CD4-positive, alpha-beta T cell (primary cell): ENCODE results near the gene RPTOR. TPM values are rescaled to one million over a fixed set of nuclear protein-coding genes. Genes with fewer than 3 reads are reported as not detected.

Experiments used
- ATAC-seq: fragments of 200-7000 bp; cut with Tn5 transposase; one replicate; pipeline ENCODE4 v1.10.0; 2022; ENCODE audit warnings: mild to moderate bottlenecking; ENCODE audit not compliant: poor library complexity
- CTCF ChIA-PET: fragments of 350-600 bp; sonication (Branson Sonifier 250); formaldehyde crosslinking; loops from one replicate; lab custom pipeline; 2021; ENCODE audit warnings: antibody characterized with exemption, inconsistent platforms; lab: Charles Lee
- POLR2A ChIA-PET: fragments of 350-600 bp; sonication (Branson Sonifier 250); formaldehyde crosslinking; loops from one replicate; lab custom pipeline; 2021; ENCODE audit warnings: antibody characterized with exemption, inconsistent platforms; lab: Charles Lee
- DNase-seq, 14 experiments: peaks; one replicate each; pipeline ENCODE4 v3.0.0-alpha.2; 2013 to 2020; ENCODE audit warnings: mixed read lengths in 2 of 14
- H3K27ac ChIP-seq, 2 donors: one replicate each; pipeline versions ENCODE4 v1.5.1 to v1.7.0; 2013; ENCODE audit warnings: low read length in 2 of 2, low read depth in 1 of 2, mild to moderate bottlenecking in 1 of 2
- H3K27me3 ChIP-seq, 2 experiments: 1 replicate in 1 of 2; 2 replicates in 1 of 2; pipeline versions ENCODE4 v1.6.1 to v1.7.0; 2013; ENCODE audit warnings: low read length in 2 of 2, control low read depth in 1 of 2, mild to moderate bottlenecking in 1 of 2, moderate library complexity in 1 of 2; ENCODE audit not compliant: insufficient read depth in 2 of 2, control insufficient read depth in 1 of 2
- H3K36me3 ChIP-seq: one replicate; pipeline ENCODE4 v1.6.1; 2013; ENCODE audit warnings: low read length, control low read depth; ENCODE audit not compliant: insufficient read depth
- H3K4me1 ChIP-seq: one replicate; pipeline ENCODE4 v1.6.1; 2013; ENCODE audit warnings: low read length, control low read depth; ENCODE audit not compliant: insufficient read depth
- H3K4me3 ChIP-seq: one replicate; pipeline ENCODE4 v1.5.1; 2013; ENCODE audit warnings: mild to moderate bottlenecking, low read length, moderate library complexity
- H3K9me3 ChIP-seq, 2 experiments: 1 replicate in 1 of 2; 2 replicates in 1 of 2; pipeline versions ENCODE4 v1.6.1 to v1.7.0; 2013; ENCODE audit warnings: low read length in 2 of 2, mild to moderate bottlenecking in 2 of 2, control low read depth in 1 of 2, moderate library complexity in 1 of 2; ENCODE audit not compliant: control insufficient read depth in 1 of 2, insufficient read depth in 1 of 2
- H3K27ac Mint-ChIP-seq: one replicate; pipeline ENCODE4 v1.8.0; 2020; ENCODE audit warnings: mixed read lengths
- H3K27me3 Mint-ChIP-seq: one replicate; pipeline ENCODE4 v1.8.0; 2021; ENCODE audit warnings: mixed read lengths
- H3K36me3 Mint-ChIP-seq: one replicate; pipeline ENCODE4 v1.8.0; 2021; ENCODE audit warnings: low read depth, mixed read lengths
- H3K4me1 Mint-ChIP-seq: one replicate; pipeline ENCODE4 v1.8.0; 2021; ENCODE audit warnings: low read depth, mixed read lengths
- H3K4me3 Mint-ChIP-seq: one replicate; pipeline ENCODE4 v1.8.0; 2020; ENCODE audit warnings: mild to moderate bottlenecking, mixed read lengths
- H3K9me3 Mint-ChIP-seq: one replicate; pipeline ENCODE4 v1.8.0; 2020; ENCODE audit warnings: mixed read lengths
- intact Hi-C, 2 experiments: fragments of 100-400 bp; cut with DNase I in 1 of 2; cut with micrococcal nuclease in 1 of 2; formaldehyde crosslinking; loops; one replicate each; pipeline versions ENCODE4 v1.15.1 to v1.9.0; 2023 to 2025; cut with DNase I, micrococcal nuclease
- total RNA-seq, 174 experiments: library from RNA in 2 of 174; stranded (reverse) in 2 of 174; gene quantifications; one replicate each; pipeline ENCODE4 v1.2.3 and lab custom pipeline; 2021 to 2026
- TF ChIP-seq, protein P1 (sequence below): fragments of 200-600 bp; IDR thresholded peaks from one replicate; pipeline ENCODE4 v1.8.0; 2022; ENCODE audit warnings: antibody characterized with exemption, mild to moderate bottlenecking

RPTOR gene
- total RNA-seq, 2 experiments from 2014 or later, result 45.0 to 47.1 TPM

DNA sequence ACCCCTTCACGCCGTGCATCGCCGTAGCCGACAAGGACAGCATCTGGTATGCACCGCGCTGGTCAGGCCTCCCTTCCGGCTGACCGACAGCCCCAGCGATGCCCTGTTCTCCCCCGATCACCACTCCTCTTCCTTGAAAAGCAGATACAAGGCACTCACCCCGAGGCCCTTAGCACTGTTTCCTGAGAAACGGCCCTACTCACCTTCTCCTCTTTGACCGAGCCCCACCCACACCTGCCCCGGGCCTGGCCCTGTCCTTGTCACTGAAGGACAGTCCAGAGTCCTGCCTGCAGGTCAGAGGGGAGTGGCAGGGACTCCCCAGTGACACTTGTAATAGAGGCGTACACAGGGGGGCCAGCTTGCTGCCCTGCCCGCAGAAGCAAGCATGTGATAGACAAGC is 401.1 kb downstream of the RPTOR start:
- intact Hi-C loops, result no loop called here
- H3K36me3 Mint-ChIP-seq, result peaks cover 42% of the 10 kb centered on the region
- DNase-seq (no peak), ATAC-seq (no peak)
- no peaks in the 10 kb centered on the region for H3K9me3 Mint-ChIP-seq
- ChIA-PET CTCF (no interaction called here), POLR2A (no interaction called here)
- Histone ChIP-seq H3K9me3 (no peaks in the 10 kb centered on the region), H3K27ac (no peak overlapping the region), H3K36me3 (peaks cover 63% of the 10 kb centered on the region), H3K27me3 (no peaks in the 10 kb centered on the region), H3K4me3 (no peak overlapping the region), H3K4me1 (no peaks in the 10 kb centered on the region)
- no peaks in the 10 kb centered on the region for H3K4me1 Mint-ChIP-seq
- TF ChIP-seq, protein P1, sequence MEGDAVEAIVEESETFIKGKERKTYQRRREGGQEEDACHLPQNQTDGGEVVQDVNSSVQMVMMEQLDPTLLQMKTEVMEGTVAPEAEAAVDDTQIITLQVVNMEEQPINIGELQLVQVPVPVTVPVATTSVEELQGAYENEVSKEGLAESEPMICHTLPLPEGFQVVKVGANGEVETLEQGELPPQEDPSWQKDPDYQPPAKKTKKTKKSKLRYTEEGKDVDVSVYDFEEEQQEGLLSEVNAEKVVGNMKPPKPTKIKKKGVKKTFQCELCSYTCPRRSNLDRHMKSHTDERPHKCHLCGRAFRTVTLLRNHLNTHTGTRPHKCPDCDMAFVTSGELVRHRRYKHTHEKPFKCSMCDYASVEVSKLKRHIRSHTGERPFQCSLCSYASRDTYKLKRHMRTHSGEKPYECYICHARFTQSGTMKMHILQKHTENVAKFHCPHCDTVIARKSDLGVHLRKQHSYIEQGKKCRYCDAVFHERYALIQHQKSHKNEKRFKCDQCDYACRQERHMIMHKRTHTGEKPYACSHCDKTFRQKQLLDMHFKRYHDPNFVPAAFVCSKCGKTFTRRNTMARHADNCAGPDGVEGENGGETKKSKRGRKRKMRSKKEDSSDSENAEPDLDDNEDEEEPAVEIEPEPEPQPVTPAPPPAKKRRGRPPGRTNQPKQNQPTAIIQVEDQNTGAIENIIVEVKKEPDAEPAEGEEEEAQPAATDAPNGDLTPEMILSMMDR, result no peak
- H3K4me3 Mint-ChIP-seq, result no peak overlapping the region
- H3K27ac Mint-ChIP-seq, result no peak overlapping the region
- no peaks in the 10 kb centered on the region for H3K27me3 Mint-ChIP-seq

DNA sequence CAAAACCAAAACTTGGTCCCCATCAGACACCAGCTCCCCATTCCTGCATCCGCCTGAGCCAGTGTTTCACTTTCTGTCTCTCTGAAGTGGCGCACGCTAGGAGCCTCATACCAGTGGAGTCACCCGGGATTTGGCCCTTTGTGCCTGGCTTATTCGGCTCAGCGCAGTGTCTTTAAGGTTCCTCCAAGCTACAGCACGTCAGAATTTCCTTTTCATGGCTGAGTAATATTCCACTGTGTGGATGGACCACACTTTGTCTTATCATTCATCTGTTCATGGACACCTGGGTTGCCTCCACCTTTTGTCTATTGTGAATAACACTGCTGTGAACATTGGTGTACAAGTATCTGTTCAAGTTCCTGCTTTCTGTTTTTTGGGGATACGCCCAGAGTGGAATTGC is 401.8 kb downstream of the RPTOR start:
- H3K27me3 Mint-ChIP-seq, result no peaks in the 10 kb centered on the region
- TF ChIP-seq, protein P1, result no peak
- POLR2A ChIA-PET, result no interaction called here
- peaks cover 42% of the 10 kb centered on the region for H3K36me3 Mint-ChIP-seq
- Histone ChIP-seq H3K36me3 (peaks cover 63% of the 10 kb centered on the region), H3K27ac (no peak overlapping the region), H3K27me3 (no peaks in the 10 kb centered on the region), H3K4me1 (no peaks in the 10 kb centered on the region), H3K9me3 (no peaks in the 10 kb centered on the region), H3K4me3 (no peak overlapping the region)
- DNase-seq, result no peak
- no peak for ATAC-seq
- H3K27ac Mint-ChIP-seq, result no peak overlapping the region
- H3K4me1 Mint-ChIP-seq, result no peaks in the 10 kb centered on the region
- H3K4me3 Mint-ChIP-seq, result no peak overlapping the region
- CTCF ChIA-PET, result no interaction called here
- intact Hi-C loops, result no loop called here
- H3K9me3 Mint-ChIP-seq, result no peaks in the 10 kb centered on the region

DNA sequence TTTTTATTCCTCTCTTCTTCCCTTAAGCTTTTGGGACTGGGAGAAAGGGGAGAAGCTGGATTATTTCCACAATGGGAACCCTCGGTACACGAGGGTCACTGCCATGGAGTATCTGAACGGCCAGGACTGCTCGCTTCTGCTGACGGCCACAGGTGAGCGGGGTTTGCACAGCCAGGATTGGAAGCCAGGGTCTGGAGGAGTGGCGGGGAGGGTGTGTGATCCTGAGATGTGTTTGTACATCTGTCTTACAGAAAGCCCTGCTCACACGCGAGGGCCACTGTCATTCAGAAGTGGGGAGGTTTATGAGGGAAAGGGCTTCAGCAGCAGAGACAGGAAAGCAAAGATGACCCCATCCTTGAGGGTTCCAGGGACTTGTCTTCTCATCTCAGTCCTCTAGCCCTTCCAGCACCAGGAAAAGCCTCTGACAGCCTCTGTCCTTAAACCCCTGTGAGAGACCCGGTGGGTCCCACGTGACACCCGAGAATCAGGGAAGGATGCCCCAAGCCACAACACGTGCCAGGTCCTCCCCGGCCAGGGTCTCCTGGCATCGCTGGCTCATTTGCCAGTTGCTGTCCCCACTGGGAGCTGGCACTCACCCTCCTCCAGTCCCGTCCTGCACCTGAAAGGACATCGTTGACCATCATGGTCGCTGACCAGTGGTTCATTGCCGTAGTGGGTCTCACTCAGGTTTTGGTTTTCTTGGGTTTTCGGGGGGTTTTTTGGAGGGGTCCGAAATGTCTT is 402.7 kb downstream of the RPTOR start:
- Histone ChIP-seq H3K4me3 (no peak overlapping the region), H3K36me3 (peaks cover 62% of the 10 kb centered on the region), H3K9me3 (no peaks in the 10 kb centered on the region), H3K27ac (no peak overlapping the region), H3K27me3 (no peaks in the 10 kb centered on the region), H3K4me1 (no peaks in the 10 kb centered on the region)
- ChIA-PET CTCF (no interaction called here), POLR2A (no interaction called here)
- TF ChIP-seq, protein P1, result no peak
- no peaks in the 10 kb centered on the region for H3K9me3 Mint-ChIP-seq
- H3K27ac Mint-ChIP-seq, result no peak overlapping the region
- ATAC-seq (no peak), DNase-seq (no peak)
- no peaks in the 10 kb centered on the region for H3K4me1 Mint-ChIP-seq
- H3K27me3 Mint-ChIP-seq, result no peaks in the 10 kb centered on the region
- peaks cover 42% of the 10 kb centered on the region for H3K36me3 Mint-ChIP-seq
- H3K4me3 Mint-ChIP-seq, result no peak overlapping the region
- intact Hi-C loops, result no loop called here
